Bronchial epithelial cell (primary cell): Measurements from ENCODE around the gene MCUB. TPM values are rescaled to one million over a fixed set of nuclear protein-coding genes. Genes with fewer than 3 reads are reported as not detected.
A peak's percentile ranks its signal among the peaks of the same experiment; 100 is the strongest.
"Not testable (repeated sequence)": the region's sequence is repeated elsewhere in the genome, so short reads cannot be mapped to it uniquely, and the experiment has no call there.

ENCODE experiments used
- DNase-seq: peaks from one replicate; pipeline ENCODE4 v3.0.0-alpha.2; 2010; ENCODE audit warnings: low read depth
- FAIRE-seq: peaks from 2 replicates; lab custom pipeline; 2011; peaks lifted over from hg19 to GRCh38; lab: Jason Lieb, UNC
- H3K27me3 ChIP-seq: 2 replicates; pipeline ENCODE4 v1.5.1; 2011; ENCODE audit warnings: low read length; ENCODE audit not compliant: control insufficient read depth, insufficient read depth
- H3K36me3 ChIP-seq: 2 replicates; pipeline ENCODE4 v1.5.1; 2011; ENCODE audit warnings: low read length; ENCODE audit not compliant: control insufficient read depth, insufficient read depth
- H3K4me3 ChIP-seq: 2 replicates; pipeline ENCODE4 v1.5.1; 2011; ENCODE audit warnings: mild to moderate bottlenecking, low read depth, low read length, control low read depth
- CTCF ChIP-seq: IDR thresholded peaks from 2 replicates; pipeline ENCODE4 v1.5.1; 2011; ENCODE audit warnings: mild to moderate bottlenecking, moderate library complexity, low read length, control low read depth, inconsistent platforms; ENCODE audit not compliant: insufficient read depth, severe bottlenecking
- total RNA-seq: library from RNA; depleted of rRNA; stranded (reverse); fragments of >200 nt; gene quantifications from 2 replicates; pipeline ENCODE4 v1.2.1, GENCODE V29; 2014

Gene MCUB
- 4.7 and 5.1 TPM in 2 replicates for total RNA-seq

DNA sequence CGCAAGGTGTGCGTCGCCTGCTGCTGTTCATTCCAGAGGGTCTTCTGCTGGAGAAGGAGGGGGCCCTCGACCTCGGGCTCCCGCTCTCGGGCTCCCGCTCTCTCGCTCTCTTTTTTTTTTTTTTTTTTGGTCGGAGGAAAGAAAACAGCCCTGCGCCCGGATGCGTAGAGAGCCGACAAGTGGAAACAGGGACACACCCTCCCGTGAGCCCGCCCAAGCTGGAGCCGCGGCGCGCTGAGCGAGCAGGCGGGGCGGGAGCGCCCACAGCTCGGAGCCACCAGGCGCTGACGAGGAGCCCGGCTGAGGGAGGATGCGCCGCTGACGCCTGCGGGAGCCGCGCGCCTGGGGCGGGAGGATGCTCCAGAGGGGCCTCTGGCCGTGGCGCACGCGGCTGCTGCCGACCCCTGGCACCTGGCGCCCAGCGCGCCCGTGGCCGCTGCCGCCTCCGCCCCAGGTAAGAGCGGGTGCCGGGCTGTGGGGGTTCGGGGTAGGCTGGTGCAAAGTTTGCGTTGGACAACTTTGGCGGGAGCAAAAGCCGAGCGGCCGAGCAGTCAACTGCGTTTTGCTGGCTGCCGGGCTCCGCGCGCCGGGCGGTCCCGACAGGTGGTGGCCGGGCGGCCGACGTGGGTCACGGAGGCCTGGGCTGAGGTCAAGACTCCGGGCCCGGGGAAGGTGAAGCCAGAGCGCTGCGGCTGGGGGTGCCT, at the start of gene MCUB:
Gene MCUB (plus strand): TSS at position 264 of the 704 bp plus-strand sequence. CDS start 92 bp downstream, at position 356.
- DNase-seq, result peak; percentile 76
- no peaks in the 10 kb centered on the region for H3K36me3 ChIP-seq
- no peak for FAIRE-seq
- H3K27me3 ChIP-seq, result no peaks in the 10 kb centered on the region
- TF ChIP-seq CTCF, result no peak
- H3K4me3 ChIP-seq, result peak within 1 kb of the TSS; percentile 66

DNA sequence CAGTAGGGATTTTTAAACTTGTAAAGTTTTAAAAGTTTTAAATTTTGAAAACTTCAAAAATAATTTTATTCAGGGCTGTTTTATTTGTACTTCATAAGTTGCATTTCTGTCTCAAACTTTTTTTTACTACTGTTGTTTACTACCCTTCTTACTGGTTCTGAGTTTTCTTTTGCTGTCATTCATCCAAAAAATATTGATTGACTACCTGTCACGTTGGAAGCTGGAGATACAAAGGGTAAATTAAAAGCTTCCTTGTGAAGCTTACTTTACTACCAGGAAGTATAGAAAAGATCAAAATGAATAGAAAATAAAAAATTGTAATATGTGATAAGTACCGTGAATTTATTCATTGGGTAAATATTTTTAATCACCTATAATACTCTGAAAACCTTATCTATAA, 49.4 kb upstream of the MCUB start:
- H3K36me3 ChIP-seq, result peaks cover 5% of the 10 kb centered on the region
- TF ChIP-seq CTCF, result no peak
- FAIRE-seq, result no peak
- H3K4me3 ChIP-seq, result no peak overlapping the region
- no peak for DNase-seq
- no peaks in the 10 kb centered on the region for H3K27me3 ChIP-seq

- peaks cover 5% of the 10 kb centered on the region for H3K36me3 ChIP-seq
- no peak for FAIRE-seq
- TF ChIP-seq CTCF, result no peak
Measured at GRCh38 chr4:109511414-109511813, 48.6 kb upstream of the MCUB start.

DNA sequence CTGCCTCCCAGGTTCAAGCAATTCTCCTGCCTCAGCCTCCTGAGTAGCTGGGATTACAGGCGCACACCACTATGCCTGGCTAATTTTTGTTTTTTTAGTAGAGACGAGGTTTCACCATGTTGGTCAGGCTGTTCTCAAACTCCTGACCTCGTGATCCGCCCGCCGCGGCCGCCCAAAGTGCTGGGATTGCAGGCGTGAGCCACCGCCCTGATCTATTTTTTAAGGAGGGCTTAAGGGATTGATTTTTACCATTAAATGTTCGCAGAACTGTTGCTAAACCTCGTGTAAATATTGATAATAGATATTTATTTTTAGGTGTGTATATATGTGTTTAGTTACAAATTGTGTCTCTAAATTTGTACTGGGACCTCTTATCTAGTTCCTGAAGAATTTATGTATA, 46.7 kb upstream of the MCUB start:
- FAIRE-seq, H3K36me3 ChIP-seq: not testable (repeated sequence)

More at GRCh38 chr4:109511414-109511813, 48.6 kb upstream of the MCUB start:
- Histone ChIP-seq H3K4me3 (no peak overlapping the region), H3K27me3 (no peaks in the 10 kb centered on the region)
- DNase-seq, result no peak

GRCh38 chr4:109532182-109532581, 27.9 kb upstream of the MCUB start:
- DNase-seq, result no peak
- H3K4me3 ChIP-seq, result no peak overlapping the region
- no peak for FAIRE-seq
- H3K27me3 ChIP-seq, result no peaks in the 10 kb centered on the region
- peaks cover 11% of the 10 kb centered on the region for H3K36me3 ChIP-seq
- TF ChIP-seq CTCF, result no peak

More for the DNA sequence above, 46.7 kb upstream of the MCUB start:
- H3K27me3 ChIP-seq, H3K4me3 ChIP-seq, DNase-seq: not testable (repeated sequence)

- DNase-seq (no peak), FAIRE-seq (no peak)
- no peak for TF ChIP-seq CTCF
- Histone ChIP-seq H3K4me3 (no peak overlapping the region), H3K27me3 (no peaks in the 10 kb centered on the region), H3K36me3 (peaks cover 3% of the 10 kb centered on the region)
Measured at GRCh38 chr4:109545401-109545800, 14.6 kb upstream of the MCUB start.
